ENCODE data around the gene ARFRP1. TPM values are rescaled to one million over a fixed set of nuclear protein-coding genes. Genes with fewer than 3 reads are reported as not detected.
A peak's percentile ranks its signal among the peaks of the same experiment; 100 is the strongest.

ARFRP1 gene
- total and polyA plus RNA-seq, 2 of the 13 experiments (the other 11 are each of a cell fraction or from before 2014, with no cell fraction given), result 32.0 to 51.1 TPM

DNA sequence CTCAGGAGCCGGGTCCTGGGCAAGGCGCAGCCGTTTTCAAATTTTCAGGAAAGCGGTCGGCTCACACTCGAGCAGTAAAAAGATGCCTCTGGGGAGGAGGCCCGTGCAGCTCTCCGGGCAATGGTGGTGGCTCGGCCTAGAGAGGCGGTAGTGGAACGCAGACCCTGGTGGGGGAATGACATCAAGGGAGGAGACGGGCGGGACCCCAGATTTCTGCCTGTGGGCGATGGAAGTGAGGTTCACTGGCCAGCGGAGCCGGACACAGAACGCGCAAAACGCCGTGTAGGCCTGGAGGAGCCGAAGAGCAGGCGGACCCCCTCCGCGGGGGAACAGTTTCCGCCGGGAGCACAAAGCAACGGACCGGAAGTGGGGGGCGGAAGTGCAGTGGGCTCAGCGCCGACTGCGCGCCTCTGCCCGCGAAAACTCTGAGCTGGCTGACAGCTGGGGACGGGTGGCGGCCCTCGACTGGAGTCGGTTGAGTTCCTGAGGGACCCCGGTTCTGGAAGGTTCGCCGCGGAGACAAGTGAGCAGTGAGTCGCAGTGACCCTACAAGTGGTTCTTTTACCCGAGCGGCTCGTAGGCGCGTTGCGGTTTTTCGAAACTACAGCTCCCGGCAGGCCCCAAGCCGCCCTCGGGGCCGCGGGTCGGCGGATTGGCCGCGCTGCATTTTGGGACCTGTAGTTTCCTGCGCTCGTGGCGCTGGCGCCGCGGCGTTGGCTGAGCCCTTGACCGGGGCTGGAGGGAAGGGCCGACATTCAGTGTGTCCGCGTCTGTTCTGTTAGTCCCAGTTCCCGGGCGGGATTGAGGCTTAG, 49.6 kb downstream of the ARFRP1 start, which contains the start of gene RTEL1 (continued):
- TF ChIP-seq ZFAT (CRISPR knock-in tag; conservative IDR thresholded peaks at IDR 0.05) (peak; percentile 94; the same call in 1 of the 2 replicates), HOXA9 (CRISPR knock-in tag; IDR thresholded peaks at IDR 0.05; ENCODE audit: borderline replicate concordance) (no peak), SATB2 (CRISPR knock-in tag; IDR thresholded peaks at IDR 0.05) (peak; percentile 96), TRIM24 (CRISPR knock-in tag; IDR thresholded peaks at IDR 0.05) (0 out of 2 replicates have a peak, but pooled peaks have one; percentile 59), NFKB2 (CRISPR knock-in tag; IDR thresholded peaks at IDR 0.05; ENCODE audit: borderline replicate concordance) (peak; percentile 99), FOXM1 (CRISPR knock-in tag; IDR thresholded peaks at IDR 0.05) (peak; percentile 89; the same call in 1 of the 2 replicates), SNAPC2 (CRISPR knock-in tag; IDR thresholded peaks at IDR 0.05) (peak; percentile 92), ZSCAN29 (CRISPR knock-in tag; conservative IDR thresholded peaks at IDR 0.05) (peak; percentile 70), TP53 (CRISPR knock-in tag; conservative IDR thresholded peaks at IDR 0.05) (peak; percentile 95), TARDBP (CRISPR knock-in tag; IDR thresholded peaks at IDR 0.05) (peak; percentile 98), ZNF850 (CRISPR knock-in tag; conservative IDR thresholded peaks at IDR 0.05) (peak; percentile 96), MED1 (CRISPR knock-in tag; IDR thresholded peaks at IDR 0.05) (peak; percentile 82), NR2F6 (IDR thresholded peaks at IDR 0.05) (peak; percentile 64; the same call in 1 of the 2 replicates), NR2F6 (CRISPR knock-in tag; IDR thresholded peaks at IDR 0.05) (0 out of 2 replicates have a peak, but pooled peaks have one; percentile 38), STAG1 (CRISPR knock-in tag; IDR thresholded peaks at IDR 0.05) (peak; percentile 44), RARA (CRISPR knock-in tag; IDR thresholded peaks at IDR 0.05) (peak; percentile 65), MIER3 (CRISPR knock-in tag; IDR thresholded peaks at IDR 0.05; ENCODE audit: borderline replicate concordance) (peak; percentile 98; the same call in 1 of the 2 replicates), ZBTB7B (CRISPR knock-in tag; IDR thresholded peaks at IDR 0.05) (peak; percentile 40; the same call in 1 of the 2 replicates), ZNF253 (CRISPR knock-in tag; IDR thresholded peaks at IDR 0.05; ENCODE audit: borderline replicate concordance) (no peak), KDM5A (IDR thresholded peaks at IDR 0.05; ENCODE audit: borderline replicate concordance, low read length) (peak; percentile 100), ZNF367 (CRISPR knock-in tag; IDR thresholded peaks at IDR 0.05; ENCODE audit: borderline replicate concordance) (peak; percentile 95; the same call in 1 of the 2 replicates), EED (CRISPR knock-in tag; IDR thresholded peaks at IDR 0.05) (no peak; the same call in none of the 2 replicates), ZNF556 (CRISPR knock-in tag; IDR thresholded peaks at IDR 0.05; ENCODE audit: borderline replicate concordance) (peak; percentile 96; the same call in 1 of the 2 replicates), ZNF572 (CRISPR knock-in tag; IDR thresholded peaks at IDR 0.05) (peak; percentile 61; the same call in 1 of the 2 replicates), DR1 (CRISPR knock-in tag; IDR thresholded peaks at IDR 0.05) (peak; percentile 79), SOX6 (IDR thresholded peaks at IDR 0.05) (no peak), SOX6 (CRISPR knock-in tag; IDR thresholded peaks at IDR 0.05) (peak; percentile 81), ZNF20 (CRISPR knock-in tag; IDR thresholded peaks at IDR 0.05) (peak; percentile 68; the same call in 1 of the 2 replicates)
- TF ChIP-seq, protein P1, sequence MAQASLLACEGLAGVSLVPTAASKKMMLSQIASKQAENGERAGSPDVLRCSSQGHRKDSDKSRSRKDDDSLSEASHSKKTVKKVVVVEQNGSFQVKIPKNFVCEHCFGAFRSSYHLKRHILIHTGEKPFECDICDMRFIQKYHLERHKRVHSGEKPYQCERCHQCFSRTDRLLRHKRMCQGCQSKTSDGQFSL (CRISPR knock-in tag; IDR thresholded peaks at IDR 0.05), result peak; percentile 95
- TF ChIP-seq, protein P2, sequence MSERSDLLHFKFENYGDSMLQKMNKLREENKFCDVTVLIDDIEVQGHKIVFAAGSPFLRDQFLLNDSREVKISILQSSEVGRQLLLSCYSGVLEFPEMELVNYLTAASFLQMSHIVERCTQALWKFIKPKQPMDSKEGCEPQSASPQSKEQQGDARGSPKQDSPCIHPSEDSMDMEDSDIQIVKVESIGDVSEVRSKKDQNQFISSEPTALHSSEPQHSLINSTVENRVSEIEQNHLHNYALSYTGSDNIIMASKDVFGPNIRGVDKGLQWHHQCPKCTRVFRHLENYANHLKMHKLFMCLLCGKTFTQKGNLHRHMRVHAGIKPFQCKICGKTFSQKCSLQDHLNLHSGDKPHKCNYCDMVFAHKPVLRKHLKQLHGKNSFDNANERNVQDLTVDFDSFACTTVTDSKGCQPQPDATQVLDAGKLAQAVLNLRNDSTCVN (CRISPR knock-in tag; IDR thresholded peaks at IDR 0.05; ENCODE audit: borderline replicate concordance), result peak; percentile 88
- TF ChIP-seq, protein P3, sequence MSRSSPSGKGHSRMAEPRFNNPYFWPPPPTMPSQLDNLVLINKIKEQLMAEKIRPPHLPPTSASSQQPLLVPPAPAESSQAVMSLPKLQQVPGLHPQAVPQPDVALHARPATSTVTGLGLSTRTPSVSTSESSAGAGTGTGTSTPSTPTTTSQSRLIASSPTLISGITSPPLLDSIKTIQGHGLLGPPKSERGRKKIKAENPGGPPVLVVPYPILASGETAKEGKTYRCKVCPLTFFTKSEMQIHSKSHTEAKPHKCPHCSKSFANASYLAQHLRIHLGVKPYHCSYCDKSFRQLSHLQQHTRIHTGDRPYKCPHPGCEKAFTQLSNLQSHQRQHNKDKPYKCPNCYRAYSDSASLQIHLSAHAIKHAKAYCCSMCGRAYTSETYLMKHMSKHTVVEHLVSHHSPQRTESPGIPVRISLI (CRISPR knock-in tag; IDR thresholded peaks at IDR 0.05; ENCODE audit: borderline replicate concordance), result no peak
